ENCODE measurements around the gene TXN2.
"Not testable (repeated sequence)": the region's sequence is repeated elsewhere in the genome, so short reads cannot be mapped to it uniquely, and the experiment has no call there.

Gene TXN2

GRCh38 chr22:36452250-36452977, 29.0 kb downstream of the TXN2 start:
- in situ Hi-C loops (cut with HindIII; ENCODE audit: low sequenced_read_pairs): no loop called here
- no peak for TF ChIP-seq CTCF (IDR thresholded peaks at IDR 0.05; ENCODE audit: low read depth, low read length, missing control alignments)
- H3K4me3 ChIP-seq (ENCODE audit: low read depth, low read length): no peak overlapping the region
- DNase-seq (ENCODE audit: low read depth): no peak

GRCh38 chr22:36450923-36451322, 30.5 kb downstream of the TXN2 start:
- in situ Hi-C loops (cut with HindIII; ENCODE audit: low sequenced_read_pairs); H3K4me3 ChIP-seq (ENCODE audit: low read depth, low read length); DNase-seq (ENCODE audit: low read depth): not testable (repeated sequence)

- in situ Hi-C loops (cut with HindIII; ENCODE audit: low sequenced_read_pairs): no loop called here
- no peak overlapping the region for H3K4me3 ChIP-seq (ENCODE audit: low read depth, low read length)
- DNase-seq (ENCODE audit: low read depth): no peak
- no peak for TF ChIP-seq CTCF (IDR thresholded peaks at IDR 0.05; ENCODE audit: low read depth, low read length, missing control alignments)
These were observed 31.8 kb downstream of the TXN2 start for GRCh38 chr22:36449596-36450175.

GRCh38 chr22:36447632-36448031, 33.8 kb downstream of the TXN2 start:
- DNase-seq (ENCODE audit: low read depth): no peak
- no peak overlapping the region for H3K4me3 ChIP-seq (ENCODE audit: low read depth, low read length)
- in situ Hi-C loops (cut with HindIII; ENCODE audit: low sequenced_read_pairs): no loop called here
- TF ChIP-seq CTCF (IDR thresholded peaks at IDR 0.05; ENCODE audit: low read depth, low read length, missing control alignments): no peak

- peak; percentile 87 for DNase-seq (ENCODE audit: low read depth)
- H3K4me3 ChIP-seq (ENCODE audit: low read depth, low read length): no peak overlapping the region
- no peak for TF ChIP-seq CTCF (IDR thresholded peaks at IDR 0.05; ENCODE audit: low read depth, low read length, missing control alignments)
- in situ Hi-C loops (cut with HindIII; ENCODE audit: low sequenced_read_pairs): no loop called here
These were observed 36.2 kb downstream of the TXN2 start for GRCh38 chr22:36445158-36445668.

- H3K4me3 ChIP-seq (ENCODE audit: low read depth, low read length): no peak overlapping the region
- in situ Hi-C loops (cut with HindIII; ENCODE audit: low sequenced_read_pairs): loop anchor here (5.0 kb wide), 2 partner anchors 76 to 101 kb away; no protein-coding TSS in a partner anchor
- DNase-seq (ENCODE audit: low read depth): no peak
- no peak for TF ChIP-seq CTCF (IDR thresholded peaks at IDR 0.05; ENCODE audit: low read depth, low read length, missing control alignments)
These were observed 38.2 kb downstream of the TXN2 start for GRCh38 chr22:36443198-36443770.

All from astrocyte of the cerebellum (primary cell).